ENCODE measurements around the gene TJP3. TPM values are rescaled to one million over a fixed set of nuclear protein-coding genes. Genes with fewer than 3 reads are reported as not detected.

Gene TJP3
- total RNA-seq, 4 donors from 2014 or later: 0.60 to 1.2 (median 0.88) TPM; not detected in 1

DNA sequence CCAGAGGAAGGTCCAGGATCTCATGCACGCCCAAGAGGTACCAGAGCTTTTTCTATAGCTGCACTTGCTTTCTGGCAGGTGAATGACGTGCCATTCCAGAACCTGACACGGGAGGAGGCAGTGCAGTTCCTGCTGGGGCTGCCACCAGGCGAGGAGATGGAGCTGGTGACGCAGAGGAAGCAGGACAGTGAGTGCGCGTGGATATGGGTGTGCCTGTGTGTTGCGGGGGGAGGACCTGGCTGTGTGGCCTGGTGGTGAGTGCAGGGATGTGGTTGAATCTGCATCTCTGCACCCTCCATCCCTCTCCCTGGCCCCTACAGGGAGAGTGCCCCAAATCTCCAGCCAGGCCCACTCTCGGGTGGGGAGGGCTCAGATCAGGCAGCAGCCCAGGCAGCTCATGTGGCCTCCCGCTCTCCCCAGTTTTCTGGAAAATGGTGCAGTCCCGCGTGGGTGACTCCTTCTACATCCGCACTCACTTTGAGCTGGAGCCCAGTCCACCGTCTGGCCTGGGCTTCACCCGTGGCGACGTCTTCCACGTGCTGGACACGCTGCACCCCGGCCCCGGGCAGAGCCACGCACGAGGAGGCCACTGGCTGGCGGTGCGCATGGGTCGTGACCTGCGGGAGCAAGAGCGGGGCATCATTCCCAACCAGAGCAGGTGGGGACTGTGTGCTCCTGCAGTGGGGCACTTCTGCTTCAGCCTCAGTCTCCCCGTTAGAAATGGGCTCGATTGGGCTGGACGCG lies 30.5 kb downstream of the TJP3 start:
- no peak for ATAC-seq (ENCODE audit: low FRiP score)
- no peak for TF ChIP-seq CTCF (IDR thresholded peaks at IDR 0.05)

DNA sequence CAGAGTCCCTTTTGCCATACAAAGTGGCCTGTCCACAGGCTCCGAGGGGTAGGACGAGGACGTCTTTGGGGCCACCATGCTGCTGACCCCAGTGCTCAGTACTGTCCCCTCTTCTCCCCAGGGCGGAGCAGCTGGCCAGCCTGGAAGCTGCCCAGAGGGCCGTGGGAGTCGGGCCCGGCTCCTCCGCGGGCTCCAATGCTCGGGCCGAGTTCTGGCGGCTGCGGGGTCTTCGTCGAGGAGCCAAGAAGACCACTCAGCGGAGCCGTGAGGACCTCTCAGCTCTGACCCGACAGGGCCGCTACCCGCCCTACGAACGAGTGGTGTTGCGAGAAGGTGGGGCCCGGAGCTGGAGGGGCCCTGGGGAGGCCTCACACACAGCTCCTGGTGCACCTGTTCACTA lies 32.2 kb downstream of the TJP3 start:
- no peak for TF ChIP-seq CTCF (IDR thresholded peaks at IDR 0.05)
- no peak for DNase-seq (ENCODE audit: low spot score)
- no peak for ATAC-seq (ENCODE audit: low FRiP score)

More for the DNA sequence above, 30.5 kb downstream of the TJP3 start:
- DNase-seq (ENCODE audit: low spot score): no peak

GRCh38 chr19:3743486-3743885 lies 35.3 kb downstream of the TJP3 start:
- TF ChIP-seq CTCF (IDR thresholded peaks at IDR 0.05): no peak
- ATAC-seq (ENCODE audit: low FRiP score) (no peak), DNase-seq (ENCODE audit: low spot score) (no peak)

- DNase-seq (ENCODE audit: low spot score) (no peak), ATAC-seq (ENCODE audit: low FRiP score) (no peak)
- no peak for TF ChIP-seq CTCF (IDR thresholded peaks at IDR 0.05)
These were observed 37.3 kb downstream of the TJP3 start for GRCh38 chr19:3745363-3746045.

DNA sequence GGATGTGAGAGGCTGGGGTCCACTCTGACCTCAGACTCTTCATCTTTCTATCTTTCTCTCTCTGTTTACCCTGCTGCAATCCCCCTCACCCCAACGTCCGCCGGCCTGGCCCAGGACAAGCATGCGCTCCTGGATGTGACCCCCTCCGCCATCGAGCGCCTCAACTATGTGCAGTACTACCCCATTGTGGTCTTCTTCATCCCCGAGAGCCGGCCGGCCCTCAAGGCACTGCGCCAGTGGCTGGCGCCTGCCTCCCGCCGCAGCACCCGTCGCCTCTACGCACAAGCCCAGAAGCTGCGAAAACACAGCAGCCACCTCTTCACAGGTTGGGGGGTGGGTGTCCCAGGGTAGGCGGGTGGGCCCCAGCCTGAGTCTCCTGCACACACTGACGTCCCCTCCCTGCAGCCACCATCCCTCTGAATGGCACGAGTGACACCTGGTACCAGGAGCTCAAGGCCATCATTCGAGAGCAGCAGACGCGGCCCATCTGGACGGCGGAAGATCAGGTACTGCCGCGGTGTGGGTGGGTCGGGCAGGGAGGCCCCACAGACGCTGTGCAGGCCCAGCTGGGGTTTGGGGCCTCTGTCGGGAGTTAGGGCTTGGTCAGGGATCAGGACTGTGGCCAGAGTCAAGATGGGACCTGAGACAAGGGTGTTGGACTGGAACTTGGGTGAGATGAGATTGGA lies 38.3 kb downstream of the TJP3 start:
- ATAC-seq (ENCODE audit: low FRiP score) (no peak), DNase-seq (ENCODE audit: low spot score) (no peak)
- no peak for TF ChIP-seq CTCF (IDR thresholded peaks at IDR 0.05)

- ATAC-seq (ENCODE audit: low FRiP score) (no peak), DNase-seq (ENCODE audit: low spot score) (no peak)
- no peak for TF ChIP-seq CTCF (IDR thresholded peaks at IDR 0.05)
These were observed 40.8 kb downstream of the TJP3 start for GRCh38 chr19:3748965-3749364.

Data from omental fat pad (tissue), 4 donors.